RWPE1 (cell line): ENCODE data around the gene RBBP8NL.

Experiments
- CTCF ChIA-PET: fragments of 350-600 bp; sonication (Branson Sonifier 250); formaldehyde crosslinking; extraction: SDS; loops from one replicate; lab custom pipeline; 2021; lab: Yijun Ruan, JAX
- POLR2A ChIA-PET: fragments of 400-600 bp; formaldehyde crosslinking; extraction: SDS; loops from one replicate; lab custom pipeline; 2020; ENCODE audit warnings: antibody characterized with exemption; ENCODE audit not compliant: low non-redundant PET; lab: Yijun Ruan, JAX
- DNase-seq: peaks from one replicate; pipeline ENCODE4 v3.0.0; 2012; ENCODE audit warnings: low spot score
- H3K27ac ChIP-seq: fragments of 450-650 bp; 2 replicates; pipeline ENCODE4 v1.5.1; 2017
- CTCF ChIP-seq: fragments of 450-650 bp; conservative IDR thresholded peaks from 2 replicates; pipeline ENCODE4 v1.5.1; 2017; ENCODE audit warnings: low read depth, mild to moderate bottlenecking

The RBBP8NL gene

GRCh38 chr20:62424249-62425107 lies 2.9 kb downstream of the RBBP8NL start:
- TF ChIP-seq CTCF: no peak
- DNase-seq: no peak
- POLR2A ChIA-PET: interaction anchor here (0.6 kb wide), 1 partner anchor 10 kb away, joined by 3 read pairs; no protein-coding TSS in a partner anchor
- H3K27ac ChIP-seq: no peak overlapping the region
- CTCF ChIA-PET: interaction anchor here (0.9 to 3.9 kb wide), 6 partner anchors 11 to 366 kb away, joined by 3 to 15 read pairs (median 8); no protein-coding TSS in a partner anchor

GRCh38 chr20:62423326-62423706 lies 4.0 kb downstream of the RBBP8NL start:
- TF ChIP-seq CTCF: no peak
- POLR2A ChIA-PET: interaction anchor here (0.6 kb wide), 1 partner anchor 9 kb away, joined by 3 read pairs; no protein-coding TSS in a partner anchor
- no peak for DNase-seq
- CTCF ChIA-PET: interaction anchor here (0.5 to 2.6 kb wide), 5 partner anchors 9 to 257 kb away, joined by 3 to 15 read pairs (median 4); no protein-coding TSS in a partner anchor
- no peak overlapping the region for H3K27ac ChIP-seq

GRCh38 chr20:62422636-62423325 lies 4.6 kb downstream of the RBBP8NL start:
- no peak for DNase-seq
- ChIA-PET CTCF (interaction anchor here (0.7 to 2.6 kb wide), 4 partner anchors 9 to 20 kb away, joined by 3 to 15 read pairs (median 8); no protein-coding TSS in a partner anchor), POLR2A (no interaction called here)
- TF ChIP-seq CTCF: no peak
- no peak overlapping the region for H3K27ac ChIP-seq

GRCh38 chr20:62421716-62421990 lies 5.7 kb downstream of the RBBP8NL start:
- ChIA-PET POLR2A (no interaction called here), CTCF (interaction anchor here (2.6 kb wide), 1 partner anchor 12 kb away, joined by 15 read pairs; no protein-coding TSS in a partner anchor)
- TF ChIP-seq CTCF: no peak
- no peak overlapping the region for H3K27ac ChIP-seq
- DNase-seq: no peak

GRCh38 chr20:62420846-62421715 lies 6.3 kb downstream of the RBBP8NL start:
- no peak overlapping the region for H3K27ac ChIP-seq
- ChIA-PET POLR2A (interaction anchor here (0.7 kb wide), 1 partner anchor 24 kb away, joined by 4 read pairs; no protein-coding TSS in a partner anchor), CTCF (interaction anchor here (0.6 to 1.1 kb wide), 2 partner anchors 10 to 28 kb away, joined by 3 read pairs; no protein-coding TSS in a partner anchor)
- no peak for DNase-seq
- TF ChIP-seq CTCF: no peak
